Coronary artery (tissue), 2 donors: ENCODE results near the gene HOXB8.

Experiments
- DNase-seq: peaks from one replicate; pipeline ENCODE4 v3.0.0-alpha.2; 2017; ENCODE audit warnings: low spot score
- H3K27ac ChIP-seq, 2 donors: fragments of 200-600 bp; sonication (generic); one replicate each; pipeline ENCODE4 v1.5.1; 2016 to 2019
- H3K4me3 ChIP-seq: fragments of 200-600 bp; sonication (generic); 2 replicates; pipeline ENCODE4 v1.5.1; 2016; ENCODE audit warnings: mild to moderate bottlenecking, moderate library complexity
- TF ChIP-seq, protein P1 (sequence below): fragments of 200-600 bp; sonication (generic); IDR thresholded peaks from one replicate; pipeline ENCODE4 v1.5.1; 2019; ENCODE audit warnings: antibody characterized with exemption

The HOXB8 gene

DNA sequence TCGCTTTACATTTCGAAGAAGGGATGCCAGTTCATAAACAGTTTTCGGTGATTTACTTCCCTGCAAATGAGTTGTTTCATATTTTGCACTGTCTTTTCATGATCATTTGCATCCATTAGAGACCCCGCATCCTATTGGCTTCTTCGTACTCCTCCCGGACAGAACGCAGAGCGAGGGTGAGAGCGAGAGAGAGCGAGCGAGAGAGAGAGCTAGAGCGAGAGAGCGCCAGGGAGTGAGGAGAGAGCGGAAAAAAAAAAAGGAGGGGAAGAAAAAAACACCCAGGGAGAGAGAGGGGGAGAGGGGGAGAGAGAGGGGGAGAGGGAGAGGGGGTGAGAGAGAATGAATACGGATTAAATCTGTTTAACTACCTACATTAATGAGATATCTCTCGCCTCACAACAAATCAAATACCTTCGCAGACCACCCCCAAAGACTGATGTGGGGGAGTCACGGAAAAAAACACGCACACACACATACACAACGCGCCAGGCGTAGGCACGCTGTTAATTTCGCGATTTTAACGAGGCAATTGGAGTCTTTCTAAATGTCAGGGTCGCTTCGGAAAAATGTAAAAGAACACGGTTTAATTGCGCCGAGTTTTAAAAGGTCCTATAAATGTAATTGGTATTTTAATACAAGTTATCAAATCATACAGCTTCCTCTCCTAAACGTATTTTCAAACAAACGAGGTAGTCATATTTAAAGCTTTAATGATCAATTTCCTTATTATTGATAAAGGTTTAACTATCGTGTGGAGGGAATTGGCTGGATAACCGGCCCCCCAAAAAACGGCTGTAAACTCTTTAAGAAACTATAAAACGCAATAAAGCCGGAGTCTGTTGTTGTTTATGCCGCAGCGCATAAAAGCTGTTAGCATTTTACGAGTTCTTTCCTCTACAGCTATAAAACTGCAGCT is at the start of gene HOXB8:
Gene HOXB8, minus strand, starts transcription at position 246 of the 916 bp plus-strand sequence. CDS start 588 bp downstream, outside the sequence.
- peak within 1 kb of the TSS; percentile 41 for H3K4me3 ChIP-seq
- TF ChIP-seq, protein P1, sequence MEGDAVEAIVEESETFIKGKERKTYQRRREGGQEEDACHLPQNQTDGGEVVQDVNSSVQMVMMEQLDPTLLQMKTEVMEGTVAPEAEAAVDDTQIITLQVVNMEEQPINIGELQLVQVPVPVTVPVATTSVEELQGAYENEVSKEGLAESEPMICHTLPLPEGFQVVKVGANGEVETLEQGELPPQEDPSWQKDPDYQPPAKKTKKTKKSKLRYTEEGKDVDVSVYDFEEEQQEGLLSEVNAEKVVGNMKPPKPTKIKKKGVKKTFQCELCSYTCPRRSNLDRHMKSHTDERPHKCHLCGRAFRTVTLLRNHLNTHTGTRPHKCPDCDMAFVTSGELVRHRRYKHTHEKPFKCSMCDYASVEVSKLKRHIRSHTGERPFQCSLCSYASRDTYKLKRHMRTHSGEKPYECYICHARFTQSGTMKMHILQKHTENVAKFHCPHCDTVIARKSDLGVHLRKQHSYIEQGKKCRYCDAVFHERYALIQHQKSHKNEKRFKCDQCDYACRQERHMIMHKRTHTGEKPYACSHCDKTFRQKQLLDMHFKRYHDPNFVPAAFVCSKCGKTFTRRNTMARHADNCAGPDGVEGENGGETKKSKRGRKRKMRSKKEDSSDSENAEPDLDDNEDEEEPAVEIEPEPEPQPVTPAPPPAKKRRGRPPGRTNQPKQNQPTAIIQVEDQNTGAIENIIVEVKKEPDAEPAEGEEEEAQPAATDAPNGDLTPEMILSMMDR: no peak
- no peak within 1 kb of the TSS for H3K27ac ChIP-seq
- no peak for DNase-seq

DNA sequence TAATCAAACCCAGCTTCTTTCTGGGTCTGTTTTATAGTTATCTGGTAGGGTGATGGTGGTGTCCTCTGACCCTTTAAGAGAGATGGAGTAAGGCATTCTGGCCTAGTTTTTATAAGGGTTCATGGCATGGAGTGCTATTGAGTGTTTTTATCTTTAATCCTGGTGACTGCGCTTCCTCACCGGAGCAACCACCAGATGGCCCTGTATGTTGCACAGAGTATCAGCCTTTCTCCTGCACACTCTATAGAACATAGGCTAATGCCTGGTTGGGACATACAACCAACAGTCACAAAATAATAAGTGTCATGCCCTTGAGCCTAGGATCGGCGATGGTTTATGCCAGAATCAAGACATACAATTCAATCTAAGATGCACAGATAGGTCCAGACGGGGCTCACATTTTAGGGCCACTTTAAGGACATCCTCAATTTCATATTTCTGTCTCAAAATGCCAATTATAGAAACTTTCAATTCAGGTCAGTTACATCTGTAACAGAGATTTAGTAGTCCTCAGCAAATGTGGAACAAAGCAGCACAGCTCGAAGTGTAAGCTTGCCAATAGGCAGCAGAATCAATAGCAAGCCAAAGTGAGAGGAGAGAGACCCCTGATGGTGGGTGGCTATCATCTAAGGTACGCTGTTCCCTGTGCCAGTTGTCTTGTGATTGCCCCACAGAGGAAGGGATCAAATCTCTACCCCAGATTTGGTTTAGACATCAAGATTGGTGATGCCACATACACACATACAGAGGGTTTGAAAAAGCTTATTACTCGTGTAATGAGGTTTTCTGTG is 48.2 kb upstream of the HOXB8 start:
- no peak for DNase-seq
- Histone ChIP-seq H3K4me3 (no peak overlapping the region), H3K27ac (no peak overlapping the region)
- TF ChIP-seq, protein P1: no peak

DNA sequence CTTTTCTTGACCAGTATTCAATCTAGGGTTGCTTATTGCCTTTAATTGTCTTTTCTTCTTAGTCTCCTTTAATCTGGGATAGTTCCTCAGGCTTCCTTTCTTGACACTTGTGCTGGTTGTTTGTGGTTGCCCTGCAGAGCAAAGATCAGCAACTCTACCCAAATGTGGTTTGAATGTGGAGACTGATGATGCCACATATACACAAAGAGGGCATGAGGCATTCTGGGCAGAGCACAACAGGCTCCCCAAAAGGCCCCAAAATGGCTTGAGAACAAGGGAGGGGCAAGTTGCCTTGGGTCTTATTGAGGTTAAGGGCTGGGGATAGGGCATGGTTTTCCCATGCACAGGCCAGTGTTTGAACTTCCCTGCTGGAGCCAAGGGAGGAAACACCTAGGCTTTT is 40.8 kb upstream of the HOXB8 start:
- no peak for DNase-seq
- H3K27ac ChIP-seq: no peak overlapping the region
- TF ChIP-seq, protein P1: no peak

DNA sequence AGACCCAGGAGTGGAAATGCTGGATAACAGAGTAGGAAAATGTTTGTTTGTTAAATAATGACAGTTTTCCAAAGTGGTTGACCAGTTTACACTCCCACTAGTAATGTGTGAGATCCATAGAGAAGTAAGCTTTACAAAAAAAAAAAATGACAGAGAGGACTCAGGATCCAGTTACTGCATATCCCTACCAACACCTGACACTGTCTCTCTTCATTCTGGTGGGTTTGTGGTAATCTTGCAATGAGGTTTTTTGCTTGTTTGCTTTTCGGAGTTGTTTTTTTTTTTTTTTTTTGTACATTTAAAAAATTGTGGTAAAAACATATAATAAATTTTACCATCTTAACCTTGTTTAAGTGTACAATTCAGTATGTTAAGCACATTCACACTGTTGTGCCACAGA is 34.6 kb upstream of the HOXB8 start:
- Histone ChIP-seq H3K4me3 (no peak overlapping the region), H3K27ac (no peak overlapping the region)
- no peak for DNase-seq
- TF ChIP-seq, protein P1: no peak

More for the DNA sequence above, 40.8 kb upstream of the HOXB8 start:
- H3K4me3 ChIP-seq: no peak overlapping the region

DNA sequence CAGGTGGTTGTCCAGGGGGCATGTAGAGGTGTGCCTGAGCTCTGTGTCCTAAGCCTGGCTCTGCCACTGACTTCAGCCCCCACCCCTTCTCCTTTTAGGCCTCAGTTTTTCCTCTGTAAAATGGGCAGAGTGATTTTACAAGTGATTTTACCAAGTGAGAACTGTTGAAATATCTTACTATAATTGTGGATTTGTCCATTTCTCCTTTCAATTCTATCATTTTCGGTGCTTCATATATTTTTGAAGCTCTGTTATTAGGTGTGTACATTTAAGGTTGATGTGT is 32.8 kb upstream of the HOXB8 start:
- TF ChIP-seq, protein P1: no peak
- Histone ChIP-seq H3K4me3 (peak overlapping the region; percentile 68), H3K27ac (no peak overlapping the region)
- DNase-seq: no peak

DNA sequence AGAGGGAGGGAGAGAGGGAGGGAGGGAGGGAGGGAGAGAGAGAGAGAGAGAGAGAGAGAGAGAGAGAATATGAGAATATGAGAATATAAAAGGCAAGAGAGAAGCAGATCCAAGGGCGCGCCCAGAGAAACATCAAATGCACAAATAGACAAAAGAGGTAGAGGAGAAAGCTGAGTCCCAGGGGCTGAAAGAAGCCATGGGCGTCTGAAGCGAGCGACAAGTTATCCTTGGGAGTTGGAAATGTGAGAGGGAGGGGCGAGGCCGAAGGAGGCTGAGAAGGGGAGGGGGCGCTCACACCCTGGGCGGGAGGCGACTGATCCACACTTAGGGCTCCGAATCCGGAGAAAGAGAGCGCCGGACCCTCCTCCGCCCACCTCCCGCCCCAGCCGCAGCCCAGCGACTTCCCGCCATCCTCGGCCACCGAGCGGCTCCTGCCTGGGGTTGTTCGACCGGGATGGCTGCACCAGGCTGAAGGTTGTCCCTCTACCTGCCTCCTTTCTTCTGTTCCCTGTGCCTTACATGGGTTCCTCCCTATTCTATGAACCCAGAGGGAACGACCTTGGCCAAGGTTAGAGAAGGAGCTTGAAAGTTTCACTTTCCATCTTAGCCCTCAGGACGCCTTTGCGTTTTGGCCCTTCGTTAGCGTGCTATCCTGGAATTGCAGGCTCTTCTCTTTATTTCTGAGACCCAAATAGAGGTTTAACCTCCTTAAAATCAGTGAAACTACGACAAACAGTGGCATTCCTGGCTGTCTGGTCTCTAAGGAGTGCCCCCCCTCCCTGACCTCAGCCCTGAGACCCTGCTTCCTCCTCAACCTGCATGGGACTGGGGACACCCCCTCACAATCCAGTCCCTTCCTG is 32.2 kb upstream of the HOXB8 start:
- peak overlapping the region; percentile 68 for H3K4me3 ChIP-seq
- TF ChIP-seq, protein P1: no peak
- no peak for DNase-seq
- H3K27ac ChIP-seq: no peak overlapping the region
